Duodenal mucosa (tissue), 2 donors: Measurements from ENCODE around the gene RAB19.
A peak's percentile ranks its signal among the peaks of the same experiment; 100 is the strongest.
"Not testable (repeated sequence)": the region's sequence is repeated elsewhere in the genome, so short reads cannot be mapped to it uniquely, and the experiment has no call there.

Experiments
- H3K27ac ChIP-seq: one replicate; pipeline ENCODE4 v1.7.0; 2013; ENCODE audit warnings: low read depth, low read length
- H3K27me3 ChIP-seq, 2 donors: one replicate each; pipeline ENCODE4 v1.7.0; 2013; ENCODE audit warnings: low read length in 2 of 2, control low read depth in 1 of 2; ENCODE audit not compliant: insufficient read depth in 2 of 2, control insufficient read depth in 1 of 2
- H3K36me3 ChIP-seq, 2 donors: one replicate each; pipeline ENCODE4 v1.7.0; 2013; ENCODE audit warnings: low read length in 2 of 2, control low read depth in 1 of 2; ENCODE audit not compliant: insufficient read depth in 2 of 2, control insufficient read depth in 1 of 2
- H3K4me1 ChIP-seq, 2 donors: one replicate each; pipeline ENCODE4 v1.7.0; 2013; ENCODE audit warnings: low read length in 2 of 2, control low read depth in 1 of 2; ENCODE audit not compliant: insufficient read depth in 2 of 2, control insufficient read depth in 1 of 2
- H3K4me3 ChIP-seq, 2 donors: one replicate each; pipeline ENCODE4 v1.7.0; 2013; ENCODE audit warnings: low read length in 2 of 2, low read depth in 1 of 2
- H3K9ac ChIP-seq, 2 donors: one replicate each; pipeline ENCODE4 v1.7.0; 2013; ENCODE audit warnings: low read length in 2 of 2, low read depth in 1 of 2
- H3K9me3 ChIP-seq, 2 donors: one replicate each; pipeline ENCODE4 v1.7.0; 2013; ENCODE audit warnings: low read length in 2 of 2, control low read depth in 1 of 2; ENCODE audit not compliant: control insufficient read depth in 1 of 2

Gene RAB19

DNA sequence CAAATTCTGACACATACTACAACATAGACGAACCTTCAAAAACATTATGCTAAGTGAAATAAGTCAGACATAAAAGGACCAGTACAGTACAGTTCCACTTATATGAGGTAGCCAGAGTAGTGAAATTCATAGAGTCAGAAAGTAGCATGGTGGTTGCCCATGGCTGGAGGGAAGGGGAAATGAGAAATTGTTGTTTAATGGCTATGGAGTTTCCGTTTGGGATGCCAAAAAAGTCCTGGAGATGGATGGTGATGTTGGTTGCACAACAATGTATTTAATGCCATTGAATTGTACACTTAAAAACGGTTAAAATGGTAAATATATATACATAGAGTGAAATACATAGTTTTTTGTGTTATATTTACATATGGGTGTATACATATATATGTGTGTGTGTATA lies 3.5 kb upstream of the RAB19 start:
- no peak overlapping the region for H3K4me3 ChIP-seq
- H3K36me3 ChIP-seq = no peaks in the 10 kb centered on the region
- H3K27me3 ChIP-seq = peaks cover 0 to 5% of the 10 kb centered on the region in 2 donors
- no peak overlapping the region for H3K27ac ChIP-seq
- peaks cover 5 to 20% of the 10 kb centered on the region in 2 donors for H3K4me1 ChIP-seq
- no peak overlapping the region for H3K9ac ChIP-seq
- H3K9me3 ChIP-seq = no peaks in the 10 kb centered on the region

DNA sequence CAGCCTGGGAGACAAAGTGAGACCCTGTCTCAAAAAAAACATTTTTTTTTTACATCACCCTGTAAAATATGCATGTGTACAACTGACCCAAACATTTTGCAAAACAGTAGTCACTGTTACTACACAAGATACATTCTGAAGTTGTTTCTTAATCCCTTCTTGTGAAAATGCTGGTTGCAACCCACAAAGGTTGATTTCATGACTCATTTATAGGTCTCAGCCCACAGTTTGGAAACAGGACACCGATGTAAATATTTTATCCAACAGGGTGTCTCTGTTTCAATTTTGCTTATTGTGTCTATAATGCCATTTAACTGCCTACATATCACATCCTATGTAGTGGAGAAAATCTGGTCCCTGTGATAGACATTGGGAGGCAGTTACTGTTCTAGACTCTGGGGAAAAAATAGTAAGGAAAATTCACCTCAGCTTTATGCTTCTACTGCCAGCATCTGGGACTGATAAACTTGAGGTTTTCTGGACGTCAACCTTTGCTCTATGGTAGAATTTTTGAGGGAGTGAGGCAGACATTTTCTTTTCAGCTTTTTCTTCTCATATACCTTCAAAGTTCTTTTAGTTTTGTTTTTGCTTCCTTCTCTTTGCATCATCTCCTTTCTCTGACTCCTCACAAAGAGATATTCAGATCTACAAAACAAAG lies 1.6 kb upstream of the RAB19 start:
- Histone ChIP-seq H3K36me3 (peaks cover 0 to 3% of the 10 kb centered on the region in 2 donors), H3K9me3 (no peaks in the 10 kb centered on the region), H3K4me1 (peaks cover 5 to 12% of the 10 kb centered on the region in 2 donors), H3K27me3 (peaks cover 0 to 5% of the 10 kb centered on the region in 2 donors), H3K9ac (no peak overlapping the region), H3K27ac (no peak overlapping the region), H3K4me3 (no peak overlapping the region)

DNA sequence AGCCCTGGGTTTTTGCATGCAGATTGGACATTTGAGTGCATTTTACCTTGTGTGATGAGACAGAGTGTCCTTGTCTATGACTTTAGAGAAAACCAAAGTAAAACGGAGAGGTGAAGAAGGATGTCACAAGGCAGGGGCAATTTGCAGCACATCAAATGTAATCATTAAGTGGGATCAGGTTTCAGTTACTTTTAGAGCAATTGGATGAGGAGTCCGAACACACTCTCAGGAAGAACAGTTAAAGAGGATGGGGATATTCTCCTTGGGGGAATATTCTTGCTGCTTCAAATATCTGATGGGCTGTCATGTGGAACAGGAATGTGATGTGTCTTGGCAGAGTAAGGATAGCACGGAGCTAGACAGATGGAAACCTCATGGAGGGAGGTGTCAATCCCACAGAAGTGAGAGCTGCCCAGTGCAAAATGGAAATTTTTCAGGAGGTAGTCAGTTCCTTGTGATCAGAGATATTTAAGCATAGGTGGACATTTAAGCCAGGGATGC lies 757 bp downstream of the RAB19 start:
- H3K36me3 ChIP-seq = peaks cover 0 to 5% of the 10 kb centered on the region in 2 donors
- H3K9ac ChIP-seq = peak overlapping the region in 1 of 2 donors; percentile 83
- peaks cover 5 to 11% of the 10 kb centered on the region in 2 donors for H3K4me1 ChIP-seq
- peaks cover 0 to 5% of the 10 kb centered on the region in 2 donors for H3K27me3 ChIP-seq
- no peak overlapping the region for H3K27ac ChIP-seq
- no peaks in the 10 kb centered on the region for H3K9me3 ChIP-seq
- peak overlapping the region; percentile 95 to 97 for H3K4me3 ChIP-seq

DNA sequence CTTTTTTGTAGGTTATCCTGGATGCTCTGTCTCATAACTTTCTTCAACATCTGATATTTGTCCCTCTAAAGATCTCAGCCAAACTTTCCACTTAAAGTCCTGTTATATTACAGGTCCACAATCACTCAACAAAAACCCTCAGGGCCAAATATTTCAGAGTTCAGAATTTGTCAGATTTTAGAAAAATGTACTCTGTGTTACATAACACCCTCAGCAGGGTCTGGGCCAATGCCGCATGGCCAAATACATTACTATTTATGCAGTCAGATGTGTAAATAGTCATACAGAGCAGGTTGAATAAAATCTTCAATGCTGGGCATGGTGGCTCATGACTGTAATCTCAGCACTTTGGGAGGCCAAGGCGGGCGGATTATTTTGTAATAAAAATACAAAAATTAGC lies 11.5 kb downstream of the RAB19 start:
- H3K36me3 ChIP-seq = peaks cover 0 to 3% of the 10 kb centered on the region in 2 donors
- no peak overlapping the region for H3K9ac ChIP-seq
- H3K27me3 ChIP-seq = no peaks in the 10 kb centered on the region
- no peaks in the 10 kb centered on the region for H3K9me3 ChIP-seq
- H3K4me1 ChIP-seq = peaks cover 0 to 4% of the 10 kb centered on the region in 2 donors
- H3K4me3 ChIP-seq = no peak overlapping the region
- no peak overlapping the region for H3K27ac ChIP-seq

DNA sequence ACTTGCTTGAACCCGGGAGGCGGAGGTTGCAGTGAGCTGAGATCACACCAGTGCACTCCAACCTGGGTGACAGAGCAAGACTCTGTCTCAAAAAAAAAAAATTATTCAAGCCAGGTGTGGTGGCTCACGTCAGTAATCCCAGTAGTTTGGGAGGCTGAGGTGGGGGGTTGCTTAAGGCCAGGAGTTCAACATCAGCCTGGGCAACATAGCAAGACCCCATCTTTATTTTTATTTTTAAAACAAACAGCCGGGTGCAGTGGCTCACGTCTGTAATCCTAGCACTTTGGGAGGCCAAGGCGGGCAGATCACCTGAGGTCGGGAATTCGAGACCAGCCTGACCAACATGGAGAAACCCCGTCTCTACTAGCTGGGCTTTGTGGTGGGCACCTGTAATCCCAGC lies 12.0 kb downstream of the RAB19 start:
- not testable (repeated sequence) for H3K4me3 ChIP-seq, H3K9me3 ChIP-seq, H3K9ac ChIP-seq, H3K36me3 ChIP-seq, H3K4me1 ChIP-seq, H3K27me3 ChIP-seq, H3K27ac ChIP-seq

DNA sequence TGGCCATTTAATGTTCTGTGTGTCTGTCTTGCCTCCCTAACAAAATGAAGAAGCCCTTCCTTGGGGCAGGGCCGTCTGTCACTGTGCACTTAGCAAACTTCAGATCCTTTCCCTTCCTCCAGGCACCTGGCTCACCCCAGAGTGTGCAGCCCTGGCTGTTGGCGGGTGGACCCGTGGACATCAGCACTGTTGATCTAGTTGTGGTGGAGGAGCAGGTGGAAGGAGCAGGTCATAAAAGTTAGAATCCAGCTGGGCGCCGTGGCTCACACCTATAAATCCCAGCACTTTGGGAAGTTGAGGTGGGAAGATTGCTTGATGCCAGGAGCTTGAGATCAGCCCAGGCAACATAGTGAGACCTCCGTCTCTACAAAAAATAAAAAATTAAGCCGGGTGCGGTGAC lies 12.7 kb downstream of the RAB19 start:
- Histone ChIP-seq H3K27me3 (no peaks in the 10 kb centered on the region), H3K9ac (no peak overlapping the region), H3K27ac (no peak overlapping the region), H3K36me3 (peaks cover 0 to 3% of the 10 kb centered on the region in 2 donors), H3K4me3 (no peak overlapping the region), H3K9me3 (no peaks in the 10 kb centered on the region), H3K4me1 (peaks cover 0 to 4% of the 10 kb centered on the region in 2 donors)

DNA sequence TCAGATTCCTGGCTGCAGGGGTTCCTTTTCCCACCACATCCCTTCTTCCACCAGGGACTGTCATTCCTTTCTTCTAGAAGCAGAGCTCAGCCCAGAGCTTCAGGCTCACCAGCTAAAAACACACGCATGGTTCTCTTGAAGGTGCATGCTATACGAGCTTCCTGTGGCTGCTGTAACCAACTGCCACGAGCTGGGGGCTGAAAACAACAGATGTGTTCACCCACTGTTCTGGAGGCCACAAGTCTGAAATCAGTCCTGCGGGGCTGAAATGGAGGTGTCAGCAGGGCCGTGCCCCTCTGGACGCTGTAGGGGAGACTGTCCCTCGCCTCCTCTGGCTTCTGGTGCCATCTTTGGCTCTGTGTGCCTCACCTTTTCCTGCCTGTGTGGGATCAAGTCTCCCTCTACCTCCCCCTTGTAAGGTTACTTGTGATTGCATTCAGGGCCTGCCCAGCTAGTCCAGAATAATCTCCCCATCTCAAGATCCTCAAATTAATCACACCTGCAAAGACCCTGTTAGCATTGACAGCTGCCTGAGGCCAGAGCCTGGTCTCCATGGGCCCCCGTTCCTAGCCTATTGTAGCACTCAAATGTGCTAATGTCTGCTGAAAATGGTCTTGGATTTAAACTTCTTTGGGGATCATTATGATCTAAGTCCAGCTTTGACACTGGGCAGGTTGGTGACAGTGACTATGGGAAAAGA lies 13.7 kb downstream of the RAB19 start:
- Histone ChIP-seq H3K36me3 (no peaks in the 10 kb centered on the region), H3K27me3 (no peaks in the 10 kb centered on the region), H3K4me1 (peaks cover 0 to 4% of the 10 kb centered on the region in 2 donors), H3K27ac (no peak overlapping the region), H3K4me3 (no peak overlapping the region), H3K9me3 (no peaks in the 10 kb centered on the region), H3K9ac (no peak overlapping the region)

DNA sequence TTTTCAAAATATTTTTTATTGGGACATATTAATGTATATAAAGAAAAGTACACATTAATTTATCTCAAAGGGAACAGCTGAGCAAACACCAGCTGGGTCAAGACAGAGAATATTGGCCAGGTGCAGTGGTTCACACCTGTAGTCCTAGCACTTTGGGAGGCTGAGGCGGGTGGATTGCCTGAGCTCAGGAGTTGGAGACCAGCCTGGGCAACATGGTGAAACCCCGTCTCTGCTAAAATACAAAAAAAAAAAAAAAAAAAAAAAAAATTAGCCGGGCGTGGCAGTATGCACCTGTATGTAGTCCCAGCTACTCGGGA lies 14.3 kb downstream of the RAB19 start:
- H3K9ac ChIP-seq, H3K9me3 ChIP-seq, H3K36me3 ChIP-seq, H3K27me3 ChIP-seq, H3K4me3 ChIP-seq, H3K4me1 ChIP-seq, H3K27ac ChIP-seq: not testable (repeated sequence)

DNA sequence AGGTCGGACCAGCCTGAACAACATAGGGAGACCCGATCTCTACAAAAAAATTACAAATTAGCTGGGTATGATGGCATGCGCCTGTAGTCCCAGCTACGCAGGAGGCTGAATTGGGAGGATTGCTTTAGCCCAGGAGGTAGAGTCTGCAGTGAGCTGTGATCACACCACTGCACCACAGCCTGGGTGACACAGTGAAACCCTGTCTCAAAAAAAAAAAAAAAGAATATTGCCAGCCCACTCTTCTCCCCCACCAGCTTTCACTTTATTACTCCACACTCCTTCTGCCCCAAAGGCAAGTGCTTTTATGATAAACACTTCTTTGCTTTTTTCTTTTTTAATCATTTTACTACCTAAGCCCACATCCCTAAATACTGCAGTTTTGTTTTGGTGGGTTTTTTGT lies 14.8 kb downstream of the RAB19 start:
- Histone ChIP-seq H3K4me3 (no peak overlapping the region), H3K27ac (no peak overlapping the region), H3K36me3 (no peaks in the 10 kb centered on the region), H3K9ac (no peak overlapping the region), H3K27me3 (no peaks in the 10 kb centered on the region), H3K4me1 (peaks cover 0 to 4% of the 10 kb centered on the region in 2 donors), H3K9me3 (no peaks in the 10 kb centered on the region)

DNA sequence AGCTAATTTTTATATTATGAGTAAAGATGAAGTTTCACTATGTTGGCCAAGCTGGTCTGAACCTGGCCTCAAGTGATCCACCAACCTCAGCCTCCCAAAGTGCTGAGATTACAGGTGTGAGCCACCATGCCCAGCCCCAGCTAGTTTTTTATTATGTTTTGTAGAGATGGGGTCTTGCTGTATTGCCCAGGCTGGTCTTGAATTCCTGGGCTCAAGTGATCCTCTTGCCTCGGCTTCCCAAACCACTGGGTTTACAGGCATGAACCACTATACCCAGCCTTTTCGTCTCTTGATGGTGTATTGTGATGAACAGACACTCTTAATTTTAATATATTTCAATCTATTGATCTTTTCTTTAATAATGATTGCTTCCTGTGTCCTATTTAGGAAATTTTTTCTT lies 17.7 kb downstream of the RAB19 start:
- H3K27ac ChIP-seq = no peak overlapping the region
- H3K4me3 ChIP-seq = no peak overlapping the region
- peaks cover 0 to 5% of the 10 kb centered on the region in 2 donors for H3K36me3 ChIP-seq
- peaks cover 0 to 4% of the 10 kb centered on the region in 2 donors for H3K4me1 ChIP-seq
- no peaks in the 10 kb centered on the region for H3K9me3 ChIP-seq
- H3K9ac ChIP-seq = no peak overlapping the region
- no peaks in the 10 kb centered on the region for H3K27me3 ChIP-seq
